GM13976 (cell line): ENCODE results near the gene PLPPR5.

Experiments used
- DNase-seq: peaks from one replicate; pipeline ENCODE4 v3.0.0; 2012; ENCODE audit warnings: low spot score
- CTCF ChIP-seq: IDR thresholded peaks from 2 replicates; pipeline ENCODE4 v1.5.1; 2012; ENCODE audit warnings: borderline replicate concordance, mild to moderate bottlenecking; ENCODE audit not compliant: insufficient read depth; ENCODE audit errors: extremely low read depth, missing control alignments, control extremely low read depth
- in situ Hi-C: fragments of 300-500 bp; cut with MboI; formaldehyde crosslinking; loops from one replicate; pipeline ENCODE4 v1.12.0; 2022; ENCODE audit warnings: low sequenced_read_pairs, mixed read lengths, inconsistent platforms; ENCODE audit not compliant: unreplicated experiment

PLPPR5 gene

DNA sequence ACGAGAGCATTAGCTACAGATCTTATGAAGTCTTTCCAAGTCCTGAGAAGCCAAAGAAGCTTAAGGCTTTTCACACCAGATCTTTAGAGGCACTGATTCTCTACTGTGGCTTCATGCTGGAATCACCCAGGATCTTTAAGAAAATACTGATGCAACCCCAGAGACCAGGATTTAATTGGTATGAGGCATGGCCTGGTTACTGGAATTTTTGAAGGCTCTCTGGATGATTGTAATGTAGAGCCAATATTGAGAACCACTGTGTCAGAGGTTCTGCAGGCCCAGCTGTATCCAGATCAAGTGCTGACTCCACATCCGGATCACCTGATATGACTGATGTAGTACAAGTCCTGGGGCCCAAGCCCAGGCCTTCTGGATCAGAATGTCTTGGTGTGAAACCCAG lies 105.7 kb downstream of the PLPPR5 start:
- in situ Hi-C loops: no loop called here
- no peak for TF ChIP-seq CTCF
- DNase-seq: no peak

GRCh38 chr1:98897479-98897878 lies 107.2 kb downstream of the PLPPR5 start:
- in situ Hi-C loops: no loop called here
- DNase-seq: no peak

DNA sequence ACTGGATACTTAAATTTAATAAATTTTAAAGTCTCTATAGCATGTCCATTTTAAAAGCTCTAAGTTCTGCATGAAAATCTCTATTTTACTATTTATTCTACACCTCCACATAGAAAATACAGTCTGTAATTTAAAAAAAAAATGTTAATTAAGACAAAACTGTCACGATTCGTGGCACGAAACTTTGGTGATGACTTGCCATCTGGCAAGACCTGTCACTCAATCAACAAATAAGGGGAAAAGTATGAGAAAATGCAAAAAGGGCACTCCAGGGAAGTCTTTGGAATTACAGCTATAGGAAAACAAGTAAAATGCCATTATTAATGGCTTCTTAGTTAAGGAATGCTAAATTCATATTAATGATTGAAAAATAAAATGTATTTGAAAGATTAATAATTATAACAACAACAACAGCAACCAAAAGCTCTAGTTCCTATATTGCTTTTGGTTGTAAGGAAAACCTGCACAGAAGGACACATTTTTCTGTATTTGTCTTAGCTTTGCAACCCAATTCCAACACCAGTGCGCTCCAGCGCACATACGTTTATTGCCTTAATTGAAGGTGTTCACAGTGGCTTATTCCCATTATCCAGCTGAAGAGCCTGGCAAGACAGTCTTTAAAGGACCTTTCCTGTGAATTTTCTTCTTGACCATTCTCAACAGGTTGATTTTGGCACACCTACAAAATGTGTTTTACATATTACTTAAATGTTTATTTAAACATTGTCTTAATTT lies 107.8 kb downstream of the PLPPR5 start:
- in situ Hi-C loops: no loop called here
- no peak for DNase-seq
- no peak for TF ChIP-seq CTCF

More at GRCh38 chr1:98897479-98897878, 107.2 kb downstream of the PLPPR5 start:
- no peak for TF ChIP-seq CTCF

DNA sequence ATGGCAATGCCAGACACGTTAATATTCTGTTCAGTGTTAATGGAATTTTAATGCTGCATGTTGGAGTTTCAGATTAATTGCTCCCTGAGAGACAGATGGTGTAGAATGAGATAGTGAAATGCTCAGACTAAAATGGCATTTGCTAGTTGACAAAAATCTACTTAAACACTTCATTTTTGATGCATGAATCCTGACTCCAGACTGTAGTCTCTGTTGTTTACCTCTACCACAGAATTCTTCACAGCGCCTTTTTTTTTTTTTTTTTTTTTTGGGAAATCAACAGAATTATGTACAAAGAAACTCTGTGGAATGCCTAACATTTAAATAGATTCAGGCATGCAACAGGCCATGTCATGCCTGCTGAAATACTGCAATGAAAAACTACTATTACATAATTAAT lies 111.3 kb downstream of the PLPPR5 start:
- in situ Hi-C loops: no loop called here
- no peak for TF ChIP-seq CTCF
- DNase-seq: no peak

GRCh38 chr1:98888869-98889268 lies 115.8 kb downstream of the PLPPR5 start:
- TF ChIP-seq CTCF: no peak
- DNase-seq: no peak
- in situ Hi-C loops: no loop called here

- DNase-seq: no peak
- no peak for TF ChIP-seq CTCF
- in situ Hi-C loops: no loop called here
Observed at GRCh38 chr1:98887507-98887906, 117.2 kb downstream of the PLPPR5 start.

DNA sequence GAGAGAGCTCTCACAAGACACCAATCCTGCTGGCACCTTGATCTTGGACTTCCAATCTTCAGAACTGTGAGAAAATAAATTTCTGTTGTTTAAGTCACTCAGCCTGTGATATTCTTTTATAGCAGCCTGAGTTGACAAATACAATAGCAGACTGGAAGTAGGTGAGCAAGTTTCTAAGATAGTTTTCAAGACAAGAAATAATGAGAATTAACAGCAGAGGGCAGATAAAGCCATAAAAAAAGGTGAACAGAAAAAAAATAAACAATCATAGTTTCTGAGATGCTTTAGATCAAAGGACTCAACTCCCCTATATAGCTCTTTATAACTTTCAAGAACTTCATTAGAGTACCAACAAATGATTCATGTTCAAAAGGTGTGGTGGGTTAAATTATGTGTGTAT lies 119.8 kb downstream of the PLPPR5 start:
- in situ Hi-C loops: no loop called here
- DNase-seq: no peak

More for the DNA sequence above, 119.8 kb downstream of the PLPPR5 start:
- no peak for TF ChIP-seq CTCF
